ENCODE results near the gene MYO18B.

MYO18B gene

GRCh38 chr22:25711491-25711890 lies 30.5 kb upstream of the MYO18B start:
- no peak for DNase-seq (ENCODE audit: low read depth in 2 of 2)
- H3K4me3 ChIP-seq (replicated peaks in 1 of 2; ENCODE audit: low read depth in 2 of 2, low read length in 2 of 2) = no peak overlapping the region
- no peak for TF ChIP-seq CTCF (IDR thresholded peaks at IDR 0.05; ENCODE audit: low read depth, low read length)

GRCh38 chr22:25712661-25713400 lies 29.2 kb upstream of the MYO18B start:
- DNase-seq (ENCODE audit: low read depth in 2 of 2) = no peak
- H3K4me3 ChIP-seq (replicated peaks in 1 of 2; ENCODE audit: low read depth in 2 of 2, low read length in 2 of 2) = no peak overlapping the region
- TF ChIP-seq CTCF (IDR thresholded peaks at IDR 0.05; ENCODE audit: low read depth, low read length) = no peak

- no peak for DNase-seq (ENCODE audit: low read depth in 2 of 2)
- TF ChIP-seq CTCF (IDR thresholded peaks at IDR 0.05; ENCODE audit: low read depth, low read length) = no peak
- no peak overlapping the region for H3K4me3 ChIP-seq (replicated peaks in 1 of 2; ENCODE audit: low read depth in 2 of 2, low read length in 2 of 2)
Observed at GRCh38 chr22:25714070-25714469, 27.9 kb upstream of the MYO18B start.

GRCh38 chr22:25714739-25715138 lies 27.2 kb upstream of the MYO18B start:
- H3K4me3 ChIP-seq (replicated peaks in 1 of 2; ENCODE audit: low read depth in 2 of 2, low read length in 2 of 2) = no peak overlapping the region
- no peak for DNase-seq (ENCODE audit: low read depth in 2 of 2)
- no peak for TF ChIP-seq CTCF (IDR thresholded peaks at IDR 0.05; ENCODE audit: low read depth, low read length)

GRCh38 chr22:25716637-25717036 lies 25.4 kb upstream of the MYO18B start:
- no peak for DNase-seq (ENCODE audit: low read depth in 2 of 2)
- no peak overlapping the region for H3K4me3 ChIP-seq (replicated peaks in 1 of 2; ENCODE audit: low read depth in 2 of 2, low read length in 2 of 2)
- TF ChIP-seq CTCF (IDR thresholded peaks at IDR 0.05; ENCODE audit: low read depth, low read length) = no peak

GRCh38 chr22:25718135-25718840 lies 23.7 kb upstream of the MYO18B start:
- TF ChIP-seq CTCF (IDR thresholded peaks at IDR 0.05; ENCODE audit: low read depth, low read length) = no peak
- no peak for DNase-seq (ENCODE audit: low read depth in 2 of 2)
- H3K4me3 ChIP-seq (replicated peaks in 1 of 2; ENCODE audit: low read depth in 2 of 2, low read length in 2 of 2) = no peak overlapping the region

Data from cardiac fibroblast (primary cell).